HG03457 (cell line): Measurements from ENCODE around the gene MAP3K14.
"Not testable (repeated sequence)": the region's sequence is repeated elsewhere in the genome, so short reads cannot be mapped to it uniquely, and the experiment has no call there.

Source experiments
- ATAC-seq: cut with Tn5 transposase; IDR thresholded peaks from one replicate; pipeline ENCODE4 v1.9.1; 2021; ENCODE audit warnings: moderate number of reproducible peaks; ENCODE audit not compliant: unreplicated experiment

The MAP3K14 gene

GRCh38 chr17:45261577-45262515 lies 55.0 kb downstream of the MAP3K14 start, which contains the start of gene SPATA32:
Gene SPATA32, minus strand, starts transcription at chr17:45262094. Its CDS starts 78 bp downstream, at chr17:45262016.
- no peak for ATAC-seq

- no peak for ATAC-seq
Observed at GRCh38 chr17:45260204-45260783, 56.5 kb downstream of the MAP3K14 start.

GRCh38 chr17:45258981-45259380 lies 57.8 kb downstream of the MAP3K14 start:
- no peak for ATAC-seq

- no peak for ATAC-seq
Observed at GRCh38 chr17:45257115-45257514, 59.7 kb downstream of the MAP3K14 start.

- no peak for ATAC-seq
Observed at GRCh38 chr17:45256114-45256966, 60.5 kb downstream of the MAP3K14 start.

GRCh38 chr17:45255358-45255757 lies 61.5 kb downstream of the MAP3K14 start:
- ATAC-seq: no peak

- no peak for ATAC-seq
Observed at GRCh38 chr17:45253879-45254278, 62.9 kb downstream of the MAP3K14 start.

GRCh38 chr17:45253237-45253636 lies 63.6 kb downstream of the MAP3K14 start:
- not testable (repeated sequence) for ATAC-seq

GRCh38 chr17:45251931-45252330 lies 64.9 kb downstream of the MAP3K14 start:
- no peak for ATAC-seq

GRCh38 chr17:45248132-45248957 lies 68.5 kb downstream of the MAP3K14 start:
- ATAC-seq: peak; percentile 28

- ATAC-seq: peak; percentile 48
Observed at GRCh38 chr17:45247429-45248131, 69.2 kb downstream of the MAP3K14 start.

- no peak for ATAC-seq
Observed at GRCh38 chr17:45246861-45247428, 69.9 kb downstream of the MAP3K14 start.

GRCh38 chr17:45246338-45246737 lies 70.5 kb downstream of the MAP3K14 start:
- ATAC-seq: no peak

- ATAC-seq: no peak
Observed at GRCh38 chr17:45244725-45245656, 71.8 kb downstream of the MAP3K14 start.

GRCh38 chr17:45243750-45244149 lies 73.1 kb downstream of the MAP3K14 start:
- ATAC-seq: no peak

- ATAC-seq: no peak
Observed at GRCh38 chr17:45242029-45242414, 74.8 kb downstream of the MAP3K14 start.

GRCh38 chr17:45241328-45242028 lies 75.3 kb downstream of the MAP3K14 start:
- no peak for ATAC-seq

GRCh38 chr17:45240905-45241327 lies 75.9 kb downstream of the MAP3K14 start:
- ATAC-seq: no peak
